Astrocyte (in vitro differentiated cells and primary cell): ENCODE data around the gene TEX26. TPM values are rescaled to one million over a fixed set of nuclear protein-coding genes. Genes with fewer than 3 reads are reported as not detected.

Experiments used
- DNase-seq: peaks from one replicate; pipeline ENCODE4 v3.0.0-alpha.2; 2010; ENCODE audit warnings: low read depth
- FAIRE-seq: peaks from 2 replicates; lab custom pipeline; 2011; peaks lifted over from hg19 to GRCh38; lab: Jason Lieb, UNC
- H2AFZ ChIP-seq: 2 replicates; pipeline ENCODE4 v1.6.0; 2012; ENCODE audit warnings: low read depth, low read length, inconsistent platforms
- H3K27ac ChIP-seq: 2 replicates; pipeline ENCODE4 v1.5.1; 2011; ENCODE audit warnings: low read depth, low read length, inconsistent platforms
- H3K27me3 ChIP-seq: 2 replicates; pipeline ENCODE4 v1.6.0; 2011; ENCODE audit warnings: low read length, inconsistent platforms; ENCODE audit not compliant: insufficient read depth
- H3K36me3 ChIP-seq: 2 replicates; pipeline ENCODE4 v1.5.1; 2011; ENCODE audit warnings: low read length, inconsistent platforms; ENCODE audit not compliant: insufficient read depth
- H3K4me1 ChIP-seq: 2 replicates; pipeline ENCODE4 v1.5.1; 2011; ENCODE audit warnings: low read length, inconsistent platforms; ENCODE audit not compliant: insufficient read depth
- H3K4me2 ChIP-seq: 2 replicates; pipeline ENCODE4 v1.6.0; 2012; ENCODE audit warnings: low read length, inconsistent platforms
- H3K4me3 ChIP-seq: 2 replicates; pipeline ENCODE4 v1.5.1; 2011; ENCODE audit warnings: low read depth, mild to moderate bottlenecking, low read length, inconsistent platforms; ENCODE audit not compliant: insufficient read depth
- H3K79me2 ChIP-seq: 2 replicates; pipeline ENCODE4 v1.6.0; 2012; ENCODE audit warnings: mild to moderate bottlenecking, low read length, inconsistent platforms; ENCODE audit not compliant: insufficient read depth
- H3K9ac ChIP-seq: 2 replicates; pipeline ENCODE4 v1.6.0; 2012; ENCODE audit warnings: mild to moderate bottlenecking, low read length, inconsistent platforms
- H3K9me3 ChIP-seq: 2 replicates; pipeline ENCODE4 v1.5.1; 2012; ENCODE audit warnings: low read depth, mild to moderate bottlenecking, low read length, inconsistent platforms; ENCODE audit not compliant: insufficient read depth
- H4K20me1 ChIP-seq: 2 replicates; pipeline ENCODE4 v1.6.0; 2012; ENCODE audit warnings: low read length, inconsistent platforms; ENCODE audit not compliant: insufficient read depth
- H3K27ac Mint-ChIP-seq: one replicate; pipeline ENCODE4 v1.8.0; 2021; ENCODE audit warnings: mild to moderate bottlenecking, mixed read lengths; ENCODE audit not compliant: unreplicated experiment
- H3K27me3 Mint-ChIP-seq: one replicate; pipeline ENCODE4 v1.8.0; 2021; ENCODE audit warnings: low read depth, mixed read lengths; ENCODE audit not compliant: unreplicated experiment
- H3K36me3 Mint-ChIP-seq: one replicate; pipeline ENCODE4 v1.8.0; 2021; ENCODE audit warnings: low read depth, mixed read lengths; ENCODE audit not compliant: unreplicated experiment
- H3K4me1 Mint-ChIP-seq: one replicate; pipeline ENCODE4 v1.8.0; 2021; ENCODE audit warnings: low read depth, mixed read lengths; ENCODE audit not compliant: unreplicated experiment
- H3K4me3 Mint-ChIP-seq: one replicate; pipeline ENCODE4 v1.8.0; 2021; ENCODE audit warnings: mild to moderate bottlenecking, moderate library complexity, mixed read lengths; ENCODE audit not compliant: unreplicated experiment
- H3K9me3 Mint-ChIP-seq: one replicate; pipeline ENCODE4 v1.8.0; 2021; ENCODE audit warnings: mild to moderate bottlenecking, mixed read lengths; ENCODE audit not compliant: unreplicated experiment
- EZH2 ChIP-seq: IDR thresholded peaks from 2 replicates; pipeline ENCODE4 v1.6.1; 2012; ENCODE audit warnings: mild to moderate bottlenecking, low read length, inconsistent platforms; ENCODE audit not compliant: insufficient read depth
- total RNA-seq: library from RNA; stranded (reverse); gene quantifications from 2 replicates; pipeline ENCODE4 v1.2.1, GENCODE V29; 2021
- TF ChIP-seq, protein P1 (sequence below): IDR thresholded peaks from 2 replicates; pipeline ENCODE4 v1.5.1; 2011; ENCODE audit warnings: low read depth, mild to moderate bottlenecking, inconsistent platforms, low read length, moderate library complexity; ENCODE audit not compliant: insufficient read depth

The TEX26 gene
- total RNA-seq, 1 donor from 2014 or later = not detected

DNA sequence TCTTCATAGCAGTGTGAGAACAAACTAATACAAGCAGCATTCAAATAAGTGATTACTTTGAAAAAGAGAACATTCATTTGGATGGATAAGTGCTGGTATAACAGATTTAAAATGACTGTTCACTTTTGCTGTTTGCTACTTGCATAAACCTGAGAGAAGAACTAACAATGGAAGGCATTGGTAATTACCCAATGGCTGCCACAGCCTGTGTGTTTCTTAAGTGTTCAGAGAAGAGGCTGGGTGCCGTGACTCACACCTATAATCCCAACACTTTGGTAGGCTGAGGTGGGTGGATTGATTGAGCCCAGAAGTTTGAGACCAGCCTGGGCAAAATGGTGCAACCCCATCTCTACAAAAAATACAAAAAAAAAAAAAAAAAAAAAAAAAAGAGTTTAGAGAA is 4.9 kb upstream of the TEX26 start:
- Histone ChIP-seq H3K9me3 (no peaks in the 10 kb centered on the region), H2AFZ (no peak overlapping the region), H3K4me3 (no peak overlapping the region), H3K79me2 (no peaks in the 10 kb centered on the region), H3K27me3 (peaks cover 5% of the 10 kb centered on the region), H4K20me1 (no peaks in the 10 kb centered on the region), H3K4me1 (peaks cover 5% of the 10 kb centered on the region), H3K36me3 (no peaks in the 10 kb centered on the region), H3K27ac (no peak overlapping the region), H3K4me2 (no peak overlapping the region), H3K9ac (no peak overlapping the region)
- DNase-seq (no peak), FAIRE-seq (no peak)
- Mint-ChIP-seq H3K36me3 (no peaks in the 10 kb centered on the region), H3K9me3 (peaks cover 4% of the 10 kb centered on the region), H3K27ac (no peak overlapping the region), H3K4me1 (peaks cover 15% of the 10 kb centered on the region), H3K4me3 (no peak overlapping the region), H3K27me3 (peaks cover 12% of the 10 kb centered on the region)
- TF ChIP-seq, protein P1, sequence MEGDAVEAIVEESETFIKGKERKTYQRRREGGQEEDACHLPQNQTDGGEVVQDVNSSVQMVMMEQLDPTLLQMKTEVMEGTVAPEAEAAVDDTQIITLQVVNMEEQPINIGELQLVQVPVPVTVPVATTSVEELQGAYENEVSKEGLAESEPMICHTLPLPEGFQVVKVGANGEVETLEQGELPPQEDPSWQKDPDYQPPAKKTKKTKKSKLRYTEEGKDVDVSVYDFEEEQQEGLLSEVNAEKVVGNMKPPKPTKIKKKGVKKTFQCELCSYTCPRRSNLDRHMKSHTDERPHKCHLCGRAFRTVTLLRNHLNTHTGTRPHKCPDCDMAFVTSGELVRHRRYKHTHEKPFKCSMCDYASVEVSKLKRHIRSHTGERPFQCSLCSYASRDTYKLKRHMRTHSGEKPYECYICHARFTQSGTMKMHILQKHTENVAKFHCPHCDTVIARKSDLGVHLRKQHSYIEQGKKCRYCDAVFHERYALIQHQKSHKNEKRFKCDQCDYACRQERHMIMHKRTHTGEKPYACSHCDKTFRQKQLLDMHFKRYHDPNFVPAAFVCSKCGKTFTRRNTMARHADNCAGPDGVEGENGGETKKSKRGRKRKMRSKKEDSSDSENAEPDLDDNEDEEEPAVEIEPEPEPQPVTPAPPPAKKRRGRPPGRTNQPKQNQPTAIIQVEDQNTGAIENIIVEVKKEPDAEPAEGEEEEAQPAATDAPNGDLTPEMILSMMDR = no peak
- TF ChIP-seq EZH2 = no peak

DNA sequence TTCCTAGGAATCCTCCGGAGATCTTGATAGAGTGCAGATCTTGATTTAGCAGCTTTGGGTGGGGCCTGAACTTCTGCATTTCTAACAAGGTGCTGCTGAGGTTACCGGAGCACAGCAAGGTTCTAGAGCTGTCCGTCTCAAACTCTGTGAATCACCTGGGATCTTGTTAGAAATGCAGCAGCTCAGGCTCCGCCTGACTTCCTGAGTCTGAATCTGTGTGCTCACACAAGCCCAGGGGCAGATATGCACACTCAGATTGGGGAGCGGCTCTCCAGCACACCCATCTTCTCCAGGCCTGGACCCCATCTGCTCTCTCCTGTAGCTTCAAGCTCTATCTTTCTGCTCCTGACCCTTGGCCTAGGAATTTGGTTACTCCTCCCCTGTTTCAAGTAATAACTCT is 3.5 kb upstream of the TEX26 start:
- peaks cover 4% of the 10 kb centered on the region for H3K9me3 Mint-ChIP-seq
- Histone ChIP-seq H3K79me2 (no peaks in the 10 kb centered on the region), H3K4me1 (peaks cover 9% of the 10 kb centered on the region), H3K9me3 (no peaks in the 10 kb centered on the region), H3K4me2 (no peak overlapping the region), H3K9ac (no peak overlapping the region), H3K4me3 (no peak overlapping the region), H3K27ac (no peak overlapping the region), H2AFZ (no peak overlapping the region), H3K36me3 (no peaks in the 10 kb centered on the region), H4K20me1 (no peaks in the 10 kb centered on the region), H3K27me3 (peaks cover 5% of the 10 kb centered on the region)
- TF ChIP-seq, protein P1 = no peak
- no peak for TF ChIP-seq EZH2
- no peak for FAIRE-seq
- no peak overlapping the region for H3K27ac Mint-ChIP-seq
- H3K4me3 Mint-ChIP-seq = no peak overlapping the region
- DNase-seq = no peak
- H3K36me3 Mint-ChIP-seq = no peaks in the 10 kb centered on the region
- peaks cover 24% of the 10 kb centered on the region for H3K27me3 Mint-ChIP-seq
- H3K4me1 Mint-ChIP-seq = peaks cover 13% of the 10 kb centered on the region

DNA sequence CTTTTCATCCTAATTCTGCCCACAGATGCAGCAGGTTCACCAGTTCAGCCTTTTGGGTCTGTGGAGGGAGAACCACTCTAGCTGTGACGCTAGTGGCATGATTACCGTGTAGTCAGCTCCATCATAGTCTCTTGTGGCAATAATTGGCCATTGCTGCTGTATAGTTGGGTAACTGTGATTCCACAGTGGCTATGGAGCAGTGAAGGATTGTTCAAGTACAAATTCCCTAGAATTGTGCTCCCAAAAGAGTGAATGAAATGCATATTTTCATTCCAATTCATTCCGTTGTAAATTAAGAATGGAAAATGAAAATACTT is 856 bp downstream of the TEX26 start:
- no peak overlapping the region for H3K4me2 ChIP-seq
- H2AFZ ChIP-seq = peak overlapping the region; percentile 38
- H3K4me3 ChIP-seq = no peak overlapping the region
- H3K27me3 ChIP-seq = peaks cover 5% of the 10 kb centered on the region
- Mint-ChIP-seq H3K4me1 (peaks cover 4% of the 10 kb centered on the region), H3K27ac (no peak overlapping the region), H3K9me3 (peaks cover 6% of the 10 kb centered on the region), H3K36me3 (peaks cover 1% of the 10 kb centered on the region), H3K27me3 (peaks cover 29% of the 10 kb centered on the region), H3K4me3 (no peak overlapping the region)
- no peaks in the 10 kb centered on the region for H3K9me3 ChIP-seq
- TF ChIP-seq, protein P1 = no peak
- TF ChIP-seq EZH2 = no peak
- H3K27ac ChIP-seq = no peak overlapping the region
- no peak overlapping the region for H3K9ac ChIP-seq
- H3K36me3 ChIP-seq = no peaks in the 10 kb centered on the region
- FAIRE-seq (no peak), DNase-seq (no peak)
- H3K4me1 ChIP-seq = peaks cover 9% of the 10 kb centered on the region
- H4K20me1 ChIP-seq = no peaks in the 10 kb centered on the region
- no peaks in the 10 kb centered on the region for H3K79me2 ChIP-seq
